HG03520 (cell line): ENCODE data around the gene LRP1B.

Experiments used
- ATAC-seq: cut with Tn5 transposase; IDR thresholded peaks from one replicate; pipeline ENCODE4 v1.9.1; 2021; ENCODE audit warnings: mild to moderate bottlenecking, moderate library complexity; ENCODE audit not compliant: unreplicated experiment

The LRP1B gene

DNA sequence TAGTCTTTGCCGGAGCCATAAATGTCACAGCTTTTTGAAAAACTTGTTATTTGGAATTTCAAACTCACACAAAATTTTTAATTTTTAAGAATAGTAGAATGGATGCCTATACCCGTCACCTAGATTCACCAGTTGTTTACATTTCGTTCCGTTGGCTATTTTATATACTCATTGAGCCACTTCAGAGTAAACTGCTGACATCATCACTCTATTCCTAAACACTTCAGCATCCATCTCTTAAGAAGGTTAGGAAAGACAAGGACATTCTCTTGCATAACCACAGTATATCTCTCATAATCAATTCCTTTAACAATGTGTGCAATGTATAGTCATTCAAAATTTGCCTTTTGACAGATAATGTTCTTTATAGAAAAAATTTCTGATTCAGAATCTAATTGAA is 1065.8 kb downstream of the LRP1B start:
- no peak for ATAC-seq

- ATAC-seq, result no peak
Observed at GRCh38 chr2:141063406-141063805, 1067.4 kb downstream of the LRP1B start.

DNA sequence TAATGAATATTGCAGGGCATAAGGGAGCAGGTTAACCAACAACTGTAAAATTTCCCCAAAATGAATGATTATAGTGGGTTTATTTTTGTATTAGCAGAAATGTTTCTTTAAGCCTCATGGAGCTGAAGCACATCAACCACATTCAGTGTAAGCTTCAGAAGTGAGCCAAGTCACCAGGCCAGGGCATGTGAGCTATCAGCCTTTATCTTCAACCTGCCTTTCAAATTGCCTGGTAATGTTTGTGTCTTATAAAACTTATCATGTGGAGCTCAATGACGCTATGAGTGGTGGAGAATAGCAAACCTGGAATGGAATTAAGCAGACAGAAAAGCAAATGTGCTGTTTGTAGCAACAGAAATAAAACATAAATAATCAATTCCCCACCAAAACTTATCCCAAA is 1068.4 kb downstream of the LRP1B start:
- ATAC-seq, result no peak

- ATAC-seq, result no peak
Observed at GRCh38 chr2:141062031-141062430, 1068.8 kb downstream of the LRP1B start.

- no peak for ATAC-seq
Observed at GRCh38 chr2:141058556-141058955, 1072.3 kb downstream of the LRP1B start.

- no peak for ATAC-seq
Observed at GRCh38 chr2:141055531-141055930, 1075.3 kb downstream of the LRP1B start.

DNA sequence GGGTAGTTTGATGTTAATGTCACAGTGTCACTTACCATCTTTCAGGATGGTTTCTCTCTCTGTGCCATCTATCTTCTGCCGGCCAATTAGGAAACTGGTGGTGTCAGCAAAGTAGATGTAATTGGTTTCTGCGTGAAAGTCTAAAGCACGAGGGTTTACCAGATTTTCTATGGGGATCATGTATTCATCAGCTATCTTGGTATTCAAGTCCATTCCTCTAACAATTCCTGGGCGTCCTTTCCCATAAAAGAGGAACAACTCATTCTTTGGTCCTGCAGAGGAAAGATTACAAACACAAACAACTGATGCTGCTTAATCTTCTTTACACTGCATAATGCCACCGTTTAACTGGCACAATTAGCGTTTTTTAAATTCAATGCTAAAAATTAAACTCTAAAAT is 1081.9 kb downstream of the LRP1B start:
- ATAC-seq, result no peak

GRCh38 chr2:141041281-141041680 is 1089.5 kb downstream of the LRP1B start:
- ATAC-seq, result no peak

GRCh38 chr2:141038341-141038740 is 1092.5 kb downstream of the LRP1B start:
- ATAC-seq, result no peak

DNA sequence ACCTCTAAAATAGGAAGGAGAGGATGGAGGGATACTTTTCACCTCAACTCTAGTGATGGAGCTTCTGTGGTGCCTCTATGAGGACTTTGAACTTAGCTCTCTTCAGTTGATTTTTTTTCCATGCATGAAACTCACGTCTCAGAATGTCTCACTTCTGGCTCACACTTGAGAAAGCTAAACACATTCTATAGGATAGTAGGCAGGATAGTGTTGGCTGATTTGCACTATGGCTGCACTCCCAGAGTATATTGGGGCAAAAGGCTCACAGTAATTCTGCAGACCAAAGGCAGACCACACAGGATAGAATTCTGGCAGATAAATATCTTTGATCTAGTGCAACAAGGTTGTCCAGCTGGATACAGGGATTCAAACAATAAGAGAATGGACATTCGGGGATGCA is 1093.5 kb downstream of the LRP1B start:
- ATAC-seq, result no peak

DNA sequence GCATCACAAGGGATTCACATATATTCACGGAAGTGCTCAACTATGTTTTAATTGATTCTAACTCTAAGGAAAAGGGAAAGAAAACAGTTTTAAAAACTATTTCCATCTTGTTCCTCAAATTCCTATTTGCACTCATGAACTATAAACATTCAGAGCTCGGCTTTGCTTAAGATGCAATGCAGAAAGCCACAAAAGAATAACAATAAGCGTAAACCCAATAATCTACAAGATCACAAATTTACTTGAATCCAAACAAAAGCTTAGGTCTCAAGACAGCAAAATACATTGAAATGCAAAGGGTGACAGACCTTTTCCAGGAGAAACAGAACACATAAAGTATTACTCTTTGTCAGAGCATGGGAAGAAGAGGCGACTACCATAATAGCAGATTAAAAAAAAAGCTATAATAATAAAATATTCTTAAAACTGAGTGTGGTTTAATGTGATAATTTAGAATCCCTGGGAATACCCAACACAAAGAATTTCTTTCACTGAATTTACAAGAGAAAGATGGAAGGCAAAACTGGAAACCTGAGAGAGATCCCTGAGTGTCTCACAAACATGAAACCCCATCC is 1094.9 kb downstream of the LRP1B start:
- ATAC-seq, result no peak

DNA sequence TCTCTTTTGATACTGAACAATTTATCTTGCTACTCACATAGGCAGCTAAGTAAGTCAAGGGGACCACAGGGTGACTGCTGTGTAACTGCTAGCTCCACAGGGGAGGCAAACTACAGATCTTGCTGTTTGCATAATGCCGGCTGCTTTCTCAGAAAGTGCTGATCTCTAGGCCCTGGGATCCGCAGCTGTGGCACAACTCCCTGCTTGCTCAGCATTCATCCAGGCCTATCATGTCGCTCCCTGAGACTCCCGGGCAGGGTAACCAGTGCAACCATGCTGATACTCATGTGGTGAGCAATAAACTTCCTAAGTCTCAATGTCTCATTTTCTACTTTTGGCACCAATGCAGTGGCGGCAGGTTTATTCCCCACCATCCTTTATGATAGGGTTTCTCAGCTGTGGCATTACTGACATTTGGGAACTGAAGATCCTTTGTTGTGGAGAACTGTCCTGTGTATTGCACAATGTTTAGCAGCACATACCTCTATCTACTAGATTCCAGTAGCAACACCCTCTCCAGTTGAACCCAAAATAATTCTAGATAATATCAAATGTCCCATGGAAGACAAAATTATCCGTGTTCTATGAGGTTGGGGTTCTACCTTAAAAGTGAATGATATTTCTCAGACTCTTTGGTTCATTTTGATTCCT is 1101.3 kb downstream of the LRP1B start:
- no peak for ATAC-seq

GRCh38 chr2:141027221-141027620 is 1103.6 kb downstream of the LRP1B start:
- no peak for ATAC-seq

- ATAC-seq, result no peak
Observed at GRCh38 chr2:141021611-141022010, 1109.2 kb downstream of the LRP1B start.

- no peak for ATAC-seq
Observed at GRCh38 chr2:141021109-141021508, 1109.7 kb downstream of the LRP1B start.

DNA sequence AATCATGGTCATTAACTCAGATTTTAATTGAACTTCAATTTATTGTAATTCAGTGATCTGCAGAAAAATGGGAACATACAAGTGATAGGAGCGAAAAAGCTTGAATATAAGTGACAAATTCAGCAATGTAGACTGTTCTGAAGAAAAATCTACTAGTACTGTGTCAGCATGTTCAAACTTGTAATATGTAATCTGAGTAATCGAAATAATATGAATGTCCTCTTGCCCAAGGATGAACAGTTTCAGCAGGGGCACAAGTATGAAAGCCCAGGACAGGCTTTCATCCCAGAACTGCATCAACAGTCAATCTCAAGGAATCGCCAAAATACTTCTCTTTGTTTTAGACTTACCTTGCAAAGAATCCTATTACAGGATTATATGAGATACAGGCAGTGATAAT is 1110.5 kb downstream of the LRP1B start:
- ATAC-seq, result no peak

DNA sequence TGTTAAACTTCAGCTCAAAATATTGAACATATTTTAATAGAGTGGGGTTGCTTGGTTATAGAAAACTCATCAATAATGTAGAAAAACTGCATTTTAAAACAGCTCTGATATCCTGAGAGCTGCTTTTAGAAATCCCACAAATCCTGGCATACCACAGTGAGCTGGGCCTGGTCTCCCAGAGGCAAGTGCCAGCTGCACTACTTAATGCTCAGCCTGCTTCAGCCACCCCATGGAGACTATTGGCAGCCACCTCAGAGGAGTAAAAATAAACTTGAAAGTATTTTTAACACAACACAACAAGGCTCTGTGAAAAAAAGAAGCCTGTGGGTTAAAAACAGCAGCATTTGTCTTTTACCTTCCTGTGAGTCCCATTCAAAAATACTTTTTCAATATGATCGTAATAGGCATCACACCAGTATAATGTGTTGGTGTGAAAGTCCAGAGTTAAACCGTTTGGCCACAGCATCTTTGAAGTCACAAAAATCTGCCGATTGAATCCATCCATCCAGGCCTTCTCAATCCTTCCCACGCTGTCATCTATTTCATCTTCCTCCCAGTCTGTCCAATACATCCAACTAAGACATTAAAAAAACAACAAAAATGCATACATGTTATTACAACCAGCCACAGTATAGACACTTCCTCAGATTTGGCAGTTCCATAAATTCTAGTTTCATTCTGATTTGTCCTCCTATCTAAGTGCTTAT is 1115.3 kb downstream of the LRP1B start:
- no peak for ATAC-seq

- no peak for ATAC-seq
Observed at GRCh38 chr2:141003967-141004657, 1126.7 kb downstream of the LRP1B start.

- ATAC-seq, result no peak
Observed at GRCh38 chr2:141001750-141002149, 1129.1 kb downstream of the LRP1B start.

DNA sequence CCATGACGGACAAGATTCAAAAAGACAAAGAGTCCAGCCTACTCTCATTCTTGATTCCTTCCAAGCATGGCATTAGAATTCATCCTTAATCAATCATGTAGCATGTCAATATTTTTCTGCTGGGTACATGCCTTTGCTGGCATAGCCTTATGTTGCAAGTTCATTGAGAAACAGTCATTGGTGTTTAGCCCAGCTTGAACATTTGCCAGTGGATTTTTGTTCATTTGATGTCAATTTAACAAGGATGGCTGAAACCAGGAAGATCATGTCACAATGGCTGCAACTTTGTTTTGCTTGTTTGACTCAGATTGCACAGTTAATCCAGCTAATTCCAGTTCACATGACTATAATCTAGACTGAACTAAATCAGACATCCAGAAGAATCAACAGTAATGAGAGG is 1132.2 kb downstream of the LRP1B start:
- ATAC-seq, result no peak

DNA sequence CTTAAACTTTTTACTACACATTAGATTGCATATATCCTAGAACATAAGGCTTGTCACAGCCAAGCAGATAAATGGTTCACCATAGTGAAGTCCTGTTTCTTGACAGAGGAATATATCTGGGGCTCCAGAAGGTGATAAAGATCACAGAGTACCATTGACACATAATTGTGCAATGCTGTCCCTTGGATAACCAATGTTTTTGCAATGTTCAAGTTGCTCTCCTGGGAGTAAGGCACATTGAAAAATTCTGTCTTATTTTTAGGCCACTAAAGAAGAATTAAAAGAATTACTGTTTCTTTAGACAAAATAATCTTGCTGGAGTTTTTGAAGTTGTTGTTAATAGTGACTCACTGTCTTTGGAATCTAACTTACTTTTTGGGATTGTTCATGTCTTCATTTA is 1132.8 kb downstream of the LRP1B start:
- no peak for ATAC-seq

DNA sequence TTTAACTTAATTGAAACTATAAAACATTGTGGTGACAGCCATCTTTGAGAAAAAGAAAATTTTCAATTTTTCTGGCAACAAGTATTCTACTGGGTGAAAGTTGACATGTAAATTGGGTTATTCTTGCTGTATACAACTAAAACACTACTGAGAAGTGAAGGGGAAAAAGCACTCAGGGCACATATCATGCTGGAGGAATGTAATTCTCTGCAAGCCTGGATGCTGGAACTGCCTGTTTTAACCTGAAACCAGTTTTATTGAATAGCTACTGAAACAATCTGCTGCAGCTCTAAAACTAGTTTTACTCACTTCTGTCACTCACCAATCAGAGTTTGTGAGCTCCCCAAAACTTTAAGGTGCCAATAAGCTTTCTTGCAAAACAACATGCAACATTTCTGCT is 1136.0 kb downstream of the LRP1B start:
- no peak for ATAC-seq
